Neural progenitor cell (in vitro differentiated cells): Measurements from ENCODE around the gene ACAP1. TPM values are rescaled to one million over a fixed set of nuclear protein-coding genes. Genes with fewer than 3 reads are reported as not detected.

Experiments
- DNase-seq: peaks from one replicate; pipeline ENCODE4 v3.0.0-alpha.2; 2016; ENCODE audit warnings: low spot score
- H2AFZ ChIP-seq: fragments of 200-600 bp; sonication (generic); replicated peaks from 2 replicates; pipeline ENCODE4 v1.6.1; 2016; ENCODE audit warnings: antibody characterized with exemption
- H3F3A ChIP-seq: fragments of 200-600 bp; sonication (generic); 2 replicates; pipeline ENCODE4 v1.6.1; 2016; ENCODE audit warnings: antibody characterized with exemption, low read depth
- H3K27ac ChIP-seq: fragments of 200-600 bp; sonication (generic); 2 replicates; pipeline ENCODE4 v1.5.1; 2016; ENCODE audit warnings: mild to moderate bottlenecking
- H3K27me3 ChIP-seq: fragments of 200-600 bp; sonication (generic); 2 replicates; pipeline ENCODE4 v1.6.1; 2016; ENCODE audit warnings: mild to moderate bottlenecking, moderate library complexity
- H3K36me3 ChIP-seq: fragments of 200-600 bp; sonication (generic); 2 replicates; pipeline ENCODE4 v1.5.1; 2016
- H3K4me1 ChIP-seq: fragments of 200-600 bp; sonication (generic); 2 replicates; pipeline ENCODE4 v1.6.1; 2016; ENCODE audit warnings: mixed run types
- H3K4me2 ChIP-seq: fragments of 200-600 bp; sonication (generic); 2 replicates; pipeline ENCODE4 v1.6.1; 2016
- H3K4me3 ChIP-seq: fragments of 200-600 bp; sonication (generic); 2 replicates; pipeline ENCODE4 v1.5.1; 2016
- H3K79me2 ChIP-seq: fragments of 200-600 bp; sonication (generic); 2 replicates; pipeline ENCODE4 v1.6.1; 2016; ENCODE audit warnings: low read depth
- H3K9ac ChIP-seq: fragments of 200-600 bp; sonication (generic); 2 replicates; pipeline ENCODE4 v1.6.1; 2016
- H3K9me3 ChIP-seq: fragments of 200-600 bp; sonication (generic); 2 replicates; pipeline ENCODE4 v1.5.1; 2016; ENCODE audit warnings: low read depth
- H4K20me1 ChIP-seq: fragments of 200-600 bp; sonication (generic); 2 replicates; pipeline ENCODE4 v1.6.1; 2016; ENCODE audit warnings: low read depth
- H3K27ac Mint-ChIP-seq: 3 replicates; pipeline ENCODE4 v1.8.0; 2021; ENCODE audit warnings: mixed read lengths
- H3K27me3 Mint-ChIP-seq: 2 replicates; pipeline ENCODE4 v1.8.0; 2022; ENCODE audit warnings: low read depth, mild to moderate bottlenecking, inconsistent platforms, moderate library complexity, mixed read lengths; ENCODE audit not compliant: insufficient read depth
- H3K36me3 Mint-ChIP-seq: 3 replicates; pipeline ENCODE4 v1.8.0; 2021; ENCODE audit warnings: mixed read lengths
- H3K4me1 Mint-ChIP-seq: 3 replicates; pipeline ENCODE4 v1.8.0; 2021; ENCODE audit warnings: mixed read lengths
- H3K4me3 Mint-ChIP-seq: 3 replicates; pipeline ENCODE4 v1.8.0; 2021; ENCODE audit warnings: mild to moderate bottlenecking, moderate library complexity, mixed read lengths
- H3K9me3 Mint-ChIP-seq: 3 replicates; pipeline ENCODE4 v1.8.0; 2020; ENCODE audit warnings: mixed read lengths
- CTCF ChIP-seq: fragments of 200-600 bp; sonication (generic); IDR thresholded peaks from 2 replicates; pipeline ENCODE4 v1.5.1; 2017; ENCODE audit warnings: antibody characterized with exemption, mild to moderate bottlenecking
- EZH2 ChIP-seq: fragments of 200-600 bp; sonication (generic); IDR thresholded peaks from 2 replicates; pipeline ENCODE4 v1.6.1; 2017; ENCODE audit warnings: antibody characterized with exemption, mild to moderate bottlenecking, moderate library complexity
- EZH2phosphoT487 ChIP-seq: fragments of 200-600 bp; sonication (generic); IDR thresholded peaks from 2 replicates; pipeline ENCODE4 v1.6.1; 2017; ENCODE audit warnings: antibody characterized with exemption
- total RNA-seq: library from RNA; depleted of rRNA; stranded (reverse); fragments of >200 nt; gene quantifications from 2 replicates; pipeline ENCODE4 v1.2.3, GENCODE V29; 2015; ENCODE audit warnings: low replicate concordance

Gene ACAP1
- total RNA-seq, 1 donor from 2014 or later = 0.65 TPM

GRCh38 chr17:7382901-7383300 is 46.6 kb downstream of the ACAP1 start:
- H3K36me3 ChIP-seq = no peaks in the 10 kb centered on the region
- no peak overlapping the region for H3K9ac ChIP-seq
- H3K27ac ChIP-seq = no peak overlapping the region
- DNase-seq = no peak
- peaks cover 57% of the 10 kb centered on the region for H3K27me3 ChIP-seq
- Mint-ChIP-seq H3K4me1 (peaks cover 11% of the 10 kb centered on the region), H3K4me3 (peak overlapping the region; percentile 36), H3K36me3 (peaks cover 3% of the 10 kb centered on the region), H3K27ac (no peak overlapping the region), H3K27me3 (peaks cover 45% of the 10 kb centered on the region), H3K9me3 (peaks cover 14% of the 10 kb centered on the region)
- peaks cover 18% of the 10 kb centered on the region for H3F3A ChIP-seq
- H4K20me1 ChIP-seq = peaks cover 5% of the 10 kb centered on the region
- no peaks in the 10 kb centered on the region for H3K79me2 ChIP-seq
- no peak overlapping the region for H3K4me2 ChIP-seq
- H3K4me1 ChIP-seq = peaks cover 8% of the 10 kb centered on the region
- H2AFZ ChIP-seq = no peak overlapping the region
- TF ChIP-seq EZH2phosphoT487 (no peak), CTCF (no peak), EZH2 (no peak)
- H3K4me3 ChIP-seq = no peak overlapping the region
- H3K9me3 ChIP-seq = peaks cover 5% of the 10 kb centered on the region

- Histone ChIP-seq H3F3A (peaks cover 18% of the 10 kb centered on the region), H3K9ac (no peak overlapping the region), H3K4me2 (peak overlapping the region; percentile 85), H4K20me1 (peaks cover 5% of the 10 kb centered on the region), H2AFZ (no peak overlapping the region), H3K27ac (no peak overlapping the region), H3K9me3 (peaks cover 5% of the 10 kb centered on the region), H3K79me2 (no peaks in the 10 kb centered on the region), H3K36me3 (no peaks in the 10 kb centered on the region), H3K27me3 (peaks cover 57% of the 10 kb centered on the region), H3K4me3 (no peak overlapping the region), H3K4me1 (peaks cover 8% of the 10 kb centered on the region)
- peaks cover 11% of the 10 kb centered on the region for H3K4me1 Mint-ChIP-seq
- peaks cover 43% of the 10 kb centered on the region for H3K27me3 Mint-ChIP-seq
- peaks cover 14% of the 10 kb centered on the region for H3K9me3 Mint-ChIP-seq
- TF ChIP-seq EZH2phosphoT487 = no peak
- no peak for TF ChIP-seq CTCF
- TF ChIP-seq EZH2 = no peak
- H3K4me3 Mint-ChIP-seq = no peak overlapping the region
- H3K36me3 Mint-ChIP-seq = peaks cover 3% of the 10 kb centered on the region
- DNase-seq = no peak
- no peak overlapping the region for H3K27ac Mint-ChIP-seq
Measured at GRCh38 chr17:7383371-7383741, 47.0 kb downstream of the ACAP1 start.

GRCh38 chr17:7383742-7384488 is 47.6 kb downstream of the ACAP1 start:
- H3K4me3 Mint-ChIP-seq = peak overlapping the region; percentile 36
- H3K9ac ChIP-seq = no peak overlapping the region
- H3K27ac ChIP-seq = no peak overlapping the region
- H3K27me3 Mint-ChIP-seq = peaks cover 43% of the 10 kb centered on the region
- peaks cover 18% of the 10 kb centered on the region for H3F3A ChIP-seq
- H3K36me3 Mint-ChIP-seq = peaks cover 3% of the 10 kb centered on the region
- H4K20me1 ChIP-seq = peaks cover 5% of the 10 kb centered on the region
- peaks cover 5% of the 10 kb centered on the region for H3K9me3 ChIP-seq
- peak overlapping the region; percentile 45 for H3K4me3 ChIP-seq
- no peaks in the 10 kb centered on the region for H3K79me2 ChIP-seq
- peak overlapping the region; percentile 60 for H2AFZ ChIP-seq
- H3K4me1 Mint-ChIP-seq = peaks cover 11% of the 10 kb centered on the region
- peaks cover 13% of the 10 kb centered on the region for H3K9me3 Mint-ChIP-seq
- peak overlapping the region; percentile 85 for H3K4me2 ChIP-seq
- no peak overlapping the region for H3K27ac Mint-ChIP-seq
- peaks cover 8% of the 10 kb centered on the region for H3K4me1 ChIP-seq
- H3K27me3 ChIP-seq = peaks cover 57% of the 10 kb centered on the region
- H3K36me3 ChIP-seq = no peaks in the 10 kb centered on the region
- TF ChIP-seq EZH2phosphoT487 (no peak), CTCF (no peak), EZH2 (no peak)
- peak; percentile 91 for DNase-seq
